Upper lobe of left lung (tissue), 4 donors: ENCODE results near the gene LARGE1.

Source experiments
- EP300 ChIP-seq, 4 donors: sonication (generic); formaldehyde crosslinking; IDR thresholded peaks; one replicate each; pipeline ENCODE4 v1.5.1; 2017; ENCODE audit warnings: antibody characterized with exemption in 4 of 4, control low read depth in 2 of 4
- POLR2A ChIP-seq, 4 donors: fragments of 450-650 bp; IDR thresholded peaks; one replicate each; pipeline ENCODE4 v1.5.1; 2016 to 2017; ENCODE audit warnings: antibody characterized with exemption in 4 of 4, mild to moderate bottlenecking in 2 of 4
- TF ChIP-seq, protein P1 (sequence below), 6 experiments: fragments of 450-650 bp in 4 of 6; fragments of 200-600 bp in 2 of 6; sonication (generic) in 2 of 6; IDR thresholded peaks; one replicate each; pipeline ENCODE4 v1.5.1; 2016 to 2019; ENCODE audit warnings: antibody characterized with exemption in 6 of 6

DNA sequence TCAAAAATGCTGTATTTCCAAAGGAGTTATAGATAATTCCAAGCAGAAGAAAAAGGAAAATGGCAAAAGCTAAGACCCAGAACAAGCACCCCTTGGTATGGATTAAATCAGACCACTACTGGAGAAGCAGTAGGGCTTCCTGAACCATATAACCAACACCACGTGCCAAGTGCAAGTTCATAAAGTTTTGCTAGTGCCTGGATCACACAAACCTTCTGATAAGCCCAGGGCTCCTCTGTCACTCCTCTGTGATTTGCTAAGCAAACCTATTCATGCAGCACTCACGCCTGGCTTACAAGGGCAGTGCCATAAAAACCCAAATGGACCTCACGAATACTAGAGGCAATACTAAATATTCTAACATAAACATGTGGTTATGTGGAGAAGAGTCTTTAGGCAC is 13.3 kb downstream of the LARGE1 start:
- TF ChIP-seq POLR2A (IDR thresholded peaks at IDR 0.05) = no peak
- TF ChIP-seq, protein P1, sequence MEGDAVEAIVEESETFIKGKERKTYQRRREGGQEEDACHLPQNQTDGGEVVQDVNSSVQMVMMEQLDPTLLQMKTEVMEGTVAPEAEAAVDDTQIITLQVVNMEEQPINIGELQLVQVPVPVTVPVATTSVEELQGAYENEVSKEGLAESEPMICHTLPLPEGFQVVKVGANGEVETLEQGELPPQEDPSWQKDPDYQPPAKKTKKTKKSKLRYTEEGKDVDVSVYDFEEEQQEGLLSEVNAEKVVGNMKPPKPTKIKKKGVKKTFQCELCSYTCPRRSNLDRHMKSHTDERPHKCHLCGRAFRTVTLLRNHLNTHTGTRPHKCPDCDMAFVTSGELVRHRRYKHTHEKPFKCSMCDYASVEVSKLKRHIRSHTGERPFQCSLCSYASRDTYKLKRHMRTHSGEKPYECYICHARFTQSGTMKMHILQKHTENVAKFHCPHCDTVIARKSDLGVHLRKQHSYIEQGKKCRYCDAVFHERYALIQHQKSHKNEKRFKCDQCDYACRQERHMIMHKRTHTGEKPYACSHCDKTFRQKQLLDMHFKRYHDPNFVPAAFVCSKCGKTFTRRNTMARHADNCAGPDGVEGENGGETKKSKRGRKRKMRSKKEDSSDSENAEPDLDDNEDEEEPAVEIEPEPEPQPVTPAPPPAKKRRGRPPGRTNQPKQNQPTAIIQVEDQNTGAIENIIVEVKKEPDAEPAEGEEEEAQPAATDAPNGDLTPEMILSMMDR (IDR thresholded peaks at IDR 0.05) = no peak
- TF ChIP-seq EP300 (IDR thresholded peaks at IDR 0.05) = no peak
